GM11168 (cell line): ENCODE results near the gene APBB1IP.
"Not testable (repeated sequence)": the region's sequence is repeated elsewhere in the genome, so short reads cannot be mapped to it uniquely, and the experiment has no call there.

Experiments used
- in situ Hi-C: fragments of 300-500 bp; cut with MboI; formaldehyde crosslinking; loops from one replicate; pipeline ENCODE4 v1.12.0; 2022; ENCODE audit warnings: low sequenced_read_pairs; ENCODE audit not compliant: unreplicated experiment

APBB1IP gene

GRCh38 chr10:26437637-26438461 is at the start of gene APBB1IP:
Gene APBB1IP, plus strand, starts transcription at chr10:26438341. Its CDS starts 53,986 bp downstream, at chr10:26492327.
- in situ Hi-C loops, result no loop called here

DNA sequence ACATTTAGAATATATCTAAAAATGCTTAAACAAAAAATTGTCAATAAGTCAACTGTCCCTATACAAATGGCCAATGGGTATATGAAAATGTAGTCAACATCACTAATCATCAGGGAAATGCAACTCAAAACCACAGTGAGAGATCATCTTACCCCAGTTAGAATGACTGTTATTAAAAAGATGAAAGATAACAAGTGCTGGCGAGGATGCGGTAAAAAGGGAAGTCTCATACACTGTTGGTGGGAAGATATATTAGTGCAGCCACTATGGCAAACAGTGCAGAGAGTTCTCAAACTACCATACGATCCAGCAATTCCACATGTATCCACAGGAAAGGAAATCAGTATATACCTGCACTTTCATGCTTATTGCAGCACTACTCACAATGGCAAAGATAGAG is 48.6 kb upstream of the APBB1IP start:
- in situ Hi-C loops, result no loop called here

DNA sequence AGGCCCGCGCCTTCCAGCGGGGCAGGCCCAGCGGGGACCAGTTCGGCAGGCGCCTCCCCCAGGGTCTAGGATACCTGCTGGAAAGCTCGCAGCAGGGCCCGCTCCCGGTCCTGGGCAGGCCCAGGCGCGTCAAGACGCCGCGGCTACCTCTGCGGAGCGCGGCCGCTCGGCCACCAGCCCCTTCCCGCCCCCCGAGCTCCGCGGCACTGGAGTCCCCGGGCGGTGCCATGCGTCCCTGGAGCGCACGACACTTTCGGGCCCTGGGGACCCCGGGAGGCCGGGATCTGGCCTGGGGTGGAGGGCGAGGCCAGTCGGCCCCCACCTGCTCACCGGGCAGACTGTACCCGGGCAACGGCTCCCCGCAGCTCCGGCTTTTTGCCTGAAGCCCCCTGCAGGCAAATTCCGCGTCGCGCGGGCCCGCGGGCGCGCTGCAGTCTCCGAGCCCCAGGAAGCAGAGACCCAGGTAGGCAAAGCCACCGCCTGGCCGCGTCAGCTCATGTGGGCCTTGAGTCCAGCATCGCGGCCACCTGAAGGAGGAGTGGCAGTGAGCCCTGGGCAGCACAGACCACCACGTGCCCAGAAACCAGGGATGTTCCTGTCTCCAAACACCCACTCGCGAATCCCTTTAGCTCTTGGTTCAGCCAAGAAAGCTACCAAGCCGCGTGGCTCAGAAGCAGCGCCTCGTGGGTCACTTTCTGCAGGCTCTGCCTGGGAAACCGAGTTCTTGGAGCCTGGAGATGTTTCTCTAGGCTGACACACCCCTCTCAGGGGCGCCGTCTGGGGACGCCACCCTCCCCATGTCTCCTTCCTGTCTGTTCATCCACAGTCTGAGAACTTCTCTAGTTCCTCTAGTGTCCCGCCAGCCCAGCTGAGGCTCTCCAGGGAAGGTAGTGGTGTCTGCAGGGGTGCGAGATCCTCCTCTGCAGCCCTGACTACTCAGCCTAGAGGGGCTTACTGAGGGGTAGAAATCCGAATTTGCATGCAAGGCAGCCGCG is 46.1 kb upstream of the APBB1IP start:
- in situ Hi-C loops, result no loop called here

DNA sequence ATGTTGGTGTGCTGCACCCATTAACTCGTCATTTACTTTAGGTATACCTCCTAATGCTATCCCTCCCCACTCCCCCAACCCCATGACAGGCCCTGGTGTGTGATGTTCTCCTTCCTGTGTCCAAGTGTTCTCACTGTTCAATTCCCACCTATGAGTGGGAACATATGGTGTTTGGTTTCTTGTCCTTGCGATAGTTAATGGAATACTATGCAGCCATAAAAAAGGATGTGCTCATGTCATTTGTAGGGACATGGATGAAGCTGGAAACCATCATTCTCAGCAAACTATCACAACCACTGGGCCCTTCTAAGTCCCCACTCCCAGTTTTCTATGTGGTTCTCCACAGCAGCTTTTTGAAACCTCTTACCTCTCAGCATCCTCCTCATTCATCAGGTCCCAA is 39.8 kb upstream of the APBB1IP start:
- in situ Hi-C loops, result not testable (repeated sequence)

- in situ Hi-C loops, result no loop called here
Measured at GRCh38 chr10:26407406-26407969, 30.7 kb upstream of the APBB1IP start.

- in situ Hi-C loops, result no loop called here
Measured at GRCh38 chr10:26408858-26409494, 29.2 kb upstream of the APBB1IP start.

DNA sequence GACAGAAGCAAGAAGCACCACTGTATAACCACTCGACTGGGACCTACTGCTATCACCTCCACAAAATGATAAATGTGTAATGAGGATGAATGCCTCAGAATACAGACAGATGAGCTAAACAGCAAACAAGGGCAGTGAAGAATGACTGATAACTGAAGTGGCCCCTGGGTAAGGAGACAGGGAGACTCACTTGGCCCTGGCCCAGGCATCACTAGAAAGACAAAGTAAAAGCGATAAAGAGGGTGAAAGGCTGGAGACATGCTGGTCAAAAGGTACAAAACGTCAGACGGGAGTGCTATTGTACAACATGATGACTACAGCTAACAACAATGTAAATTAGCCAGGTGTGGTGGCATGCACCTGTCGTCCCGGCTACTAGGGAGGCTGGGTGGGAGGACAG is 27.8 kb upstream of the APBB1IP start:
- in situ Hi-C loops, result no loop called here

DNA sequence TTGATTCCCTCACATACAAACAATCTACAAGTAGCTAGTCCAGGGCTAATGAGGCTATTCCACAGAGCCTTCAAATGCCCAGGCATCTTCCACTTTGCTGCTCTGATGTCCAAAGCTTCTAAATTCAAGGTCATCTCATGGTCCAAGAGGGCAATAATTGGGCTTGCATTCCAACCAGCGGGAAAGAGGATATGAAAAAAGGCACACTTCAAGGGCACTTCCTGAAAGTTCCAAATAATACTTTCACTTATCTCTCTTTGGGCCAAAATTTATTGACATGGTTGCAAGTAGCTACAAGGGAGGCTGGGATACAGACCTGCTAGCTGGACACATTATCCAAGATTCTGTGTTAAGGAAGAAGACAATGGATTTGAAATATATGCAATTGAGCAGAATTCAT is 25.2 kb upstream of the APBB1IP start:
- in situ Hi-C loops, result no loop called here

GRCh38 chr10:26413375-26413774 is 24.8 kb upstream of the APBB1IP start:
- in situ Hi-C loops, result no loop called here

GRCh38 chr10:26417136-26417535 is 21.0 kb upstream of the APBB1IP start:
- in situ Hi-C loops, result no loop called here

DNA sequence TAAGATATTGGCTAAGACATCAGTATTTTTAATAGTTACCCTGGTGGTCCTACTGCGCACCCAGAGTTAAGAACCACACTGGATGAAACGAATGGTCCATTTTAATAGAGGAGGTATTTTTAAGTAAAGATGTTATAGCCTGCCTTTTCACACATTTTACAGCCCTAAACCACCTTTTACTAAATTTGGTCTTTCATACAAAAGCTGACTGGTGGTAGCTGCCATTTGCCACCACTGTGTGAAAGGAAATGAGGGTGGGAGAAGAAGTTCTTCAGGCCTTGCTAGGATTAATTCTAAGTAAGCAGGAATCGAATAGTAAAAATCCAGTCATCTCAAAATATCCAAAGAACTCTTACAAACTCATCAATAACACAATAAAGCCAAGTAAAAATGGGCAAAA is 15.2 kb upstream of the APBB1IP start:
- in situ Hi-C loops, result no loop called here

- in situ Hi-C loops, result no loop called here
Measured at GRCh38 chr10:26423722-26424121, 14.4 kb upstream of the APBB1IP start.

DNA sequence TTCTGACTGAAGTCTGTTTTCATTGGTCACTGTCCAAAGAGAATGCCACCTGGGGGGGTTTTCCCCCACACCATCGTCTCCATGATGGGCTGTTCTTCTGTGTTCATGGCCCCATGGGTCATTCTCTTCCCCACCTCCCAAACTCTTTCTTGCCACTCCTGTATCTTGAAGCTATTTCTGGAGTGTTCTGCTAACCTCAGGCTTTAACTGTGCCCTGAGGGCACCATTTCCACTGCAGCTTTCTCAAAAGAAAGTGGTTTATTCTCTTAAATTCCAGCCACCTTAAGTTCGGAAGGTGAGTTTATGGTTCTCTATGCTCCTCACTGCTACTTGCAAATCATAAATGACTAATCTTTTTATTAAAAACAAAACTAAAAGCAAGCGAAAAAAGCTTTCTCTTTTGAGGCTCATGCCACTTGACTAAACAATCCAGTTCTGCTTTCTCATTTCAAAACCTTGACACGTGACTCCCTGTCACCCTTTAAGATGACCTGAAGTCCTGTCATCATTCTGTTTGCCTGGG is 7.4 kb upstream of the APBB1IP start:
- in situ Hi-C loops, result loop anchor here (5.0 kb wide), 1 partner anchor 93 kb away; no protein-coding TSS in a partner anchor

DNA sequence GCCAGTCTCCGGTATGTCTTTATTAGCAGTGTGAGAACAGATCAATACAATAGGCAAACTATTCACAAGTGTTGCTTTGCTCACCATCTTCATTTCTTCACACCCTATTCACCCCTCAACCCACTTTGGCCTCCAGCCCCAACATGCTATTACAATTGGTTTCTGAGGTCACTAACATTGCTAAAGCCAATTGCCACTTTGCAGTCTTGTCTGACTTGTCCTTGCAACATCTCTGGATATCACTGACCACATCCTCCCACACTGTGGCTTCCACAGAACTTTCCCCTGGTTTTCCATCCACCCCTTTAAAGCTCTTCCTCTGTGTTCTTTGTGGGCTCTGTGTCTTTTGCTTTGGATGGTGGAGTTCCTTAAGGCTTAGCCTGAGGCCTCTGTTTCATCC is 5.2 kb upstream of the APBB1IP start:
- in situ Hi-C loops, result loop anchor here (5.0 kb wide), 1 partner anchor 96 kb away; no protein-coding TSS in a partner anchor

DNA sequence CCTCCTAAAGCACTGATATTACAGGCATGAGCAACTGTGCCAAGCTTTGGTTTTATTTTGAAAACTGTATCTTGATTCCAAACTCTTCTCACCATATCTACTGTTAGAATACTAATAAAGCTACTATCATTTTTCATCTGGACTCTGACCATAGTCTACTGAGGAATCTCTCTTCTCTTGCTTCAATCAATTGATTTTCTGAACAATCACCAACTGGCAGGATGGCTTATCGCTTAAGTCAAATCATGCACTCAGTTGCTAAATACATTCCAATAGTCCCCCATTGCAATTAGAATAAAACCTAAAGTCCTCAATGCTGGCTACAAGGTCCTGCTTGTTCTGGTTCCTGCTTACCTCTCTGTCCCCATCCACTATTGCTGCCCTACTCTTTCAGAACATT is 2.3 kb upstream of the APBB1IP start:
- in situ Hi-C loops, result no loop called here

DNA sequence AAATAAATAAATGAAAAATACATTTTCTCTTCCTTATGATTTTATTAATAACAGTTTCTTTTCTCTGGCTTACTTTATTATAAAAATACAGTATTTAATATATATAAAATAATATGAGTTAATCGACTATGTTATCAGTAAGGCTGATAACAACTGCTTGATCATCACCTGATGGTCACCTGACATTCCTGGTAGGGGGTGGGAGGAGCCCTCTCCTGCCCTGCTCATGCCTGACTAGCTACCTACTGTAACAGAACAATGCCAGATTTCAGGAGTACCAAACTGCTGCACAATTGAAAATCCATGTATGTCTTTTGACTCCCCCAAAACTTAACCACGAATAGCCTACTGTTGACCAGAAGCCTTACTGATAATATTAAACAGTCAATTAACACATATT is 1.3 kb upstream of the APBB1IP start:
- in situ Hi-C loops, result no loop called here

GRCh38 chr10:26438534-26439341 is 597 bp downstream of the APBB1IP start:
- in situ Hi-C loops, result no loop called here

GRCh38 chr10:26439406-26440087 is 1.4 kb downstream of the APBB1IP start:
- in situ Hi-C loops, result no loop called here

DNA sequence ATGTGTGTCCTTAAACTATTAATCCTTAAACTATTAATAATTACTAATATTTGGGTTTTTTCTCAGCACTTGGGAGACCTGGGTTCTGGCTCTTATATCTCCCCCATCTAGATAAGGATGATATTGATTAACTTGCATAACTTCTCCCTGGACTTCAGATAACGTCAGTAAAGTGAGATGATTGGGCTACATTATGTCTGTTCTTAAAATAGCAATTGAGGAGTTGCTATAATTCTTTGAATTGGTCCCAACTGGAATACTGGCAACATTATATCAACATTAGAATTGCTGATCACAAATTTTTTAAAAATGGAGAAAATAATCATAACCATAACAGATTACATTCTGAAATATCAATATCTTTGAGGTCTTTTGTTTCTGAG is 1.9 kb downstream of the APBB1IP start:
- in situ Hi-C loops, result no loop called here
